Measurements from ENCODE around the gene NCKAP5L. TPM values are rescaled to one million over a fixed set of nuclear protein-coding genes. Genes with fewer than 3 reads are reported as not detected.

Gene NCKAP5L
- total and polyA plus RNA-seq, 2 experiments from 2014 or later, result 10.2 to 37.0 TPM

GRCh38 chr12:49744363-49744885 lies 83.8 kb downstream of the NCKAP5L start:
- Histone ChIP-seq H3K27ac (ENCODE audit: low read depth) (no peak overlapping the region), H3F3A (replicated peaks; ENCODE audit: low read depth) (0 out of 2 replicates have a peak, but pooled peaks cover 3% of the 10 kb centered on the region), H3K9me2 (ENCODE audit: insufficient read depth) (no peaks in the 10 kb centered on the region), H3K79me2 (replicated peaks; ENCODE audit: insufficient read depth) (peaks cover 78% of the 10 kb centered on the region), H4K20me1 (replicated peaks; ENCODE audit: insufficient read depth) (peaks cover 69% of the 10 kb centered on the region), H3K27me3 (ENCODE audit: insufficient read depth) (no peaks in the 10 kb centered on the region), H3K4me2 (no peak overlapping the region), H3K4me1 (ENCODE audit: insufficient read depth) (peaks cover 10% of the 10 kb centered on the region; the same call in 1 of the 2 replicates), H3K36me3 (ENCODE audit: insufficient read depth) (no peaks in the 10 kb centered on the region), H3K4me3 (no peak overlapping the region), H2AFZ (no peak overlapping the region)
- H3K27ac Mint-ChIP-seq, result no peak overlapping the region; the same call in 1 of the 2 replicates
- TF ChIP-seq CTCF (conservative IDR thresholded peaks at IDR 0.05; ENCODE audit: low read depth in 2 of 2) (no peak), REST (IDR thresholded peaks at IDR 0.05; ENCODE audit: unreplicated experiment) (no peak), ZNF331 (CRISPR knock-in tag; IDR thresholded peaks at IDR 0.05; ENCODE audit: low read depth) (no peak), EZH2 (IDR thresholded peaks at IDR 0.05; ENCODE audit: low read depth, unreplicated experiment) (no peak), EZH2phosphoT487 (IDR thresholded peaks at IDR 0.05; ENCODE audit: unreplicated experiment) (no peak), ETS1 (IDR thresholded peaks at IDR 0.05) (no peak), CREB1 (CRISPR knock-in tag; IDR thresholded peaks at IDR 0.05; ENCODE audit: low read depth) (no peak), ZNF462 (CRISPR knock-in tag; IDR thresholded peaks at IDR 0.05) (no peak), POLR2AphosphoS5 (IDR thresholded peaks at IDR 0.05; ENCODE audit: low read depth) (no peak), NANOG (IDR thresholded peaks at IDR 0.05; ENCODE audit: borderline replicate concordance) (no peak), ZNF114 (CRISPR knock-in tag; IDR thresholded peaks at IDR 0.05) (no peak), STAT1 (IDR thresholded peaks at IDR 0.05; ENCODE audit: unreplicated experiment) (no peak), JUNB (IDR thresholded peaks at IDR 0.05; ENCODE audit: unreplicated experiment) (no peak)
- H3K27me3 Mint-ChIP-seq (ENCODE audit: insufficient read depth, low read depth, poor library complexity), result peaks cover 8% of the 10 kb centered on the region
- no peaks in the 10 kb centered on the region for H3K9me3 Mint-ChIP-seq
- no peak for ATAC-seq
- H3K4me1 Mint-ChIP-seq, result peaks cover 35% of the 10 kb centered on the region
- H3K36me3 Mint-ChIP-seq (ENCODE audit: low read depth), result peaks cover 19% of the 10 kb centered on the region
- no peak for DNase-seq (ENCODE audit: low spot score)
- H3K4me3 Mint-ChIP-seq, result no peak overlapping the region; the same call in 2 of the 3 replicates

All from GM23338 (cell line).